Measurements from ENCODE around the gene PRRC2B. TPM values are rescaled to one million over a fixed set of nuclear protein-coding genes. Genes with fewer than 3 reads are reported as not detected.
"Not testable (repeated sequence)": the region's sequence is repeated elsewhere in the genome, so short reads cannot be mapped to it uniquely, and the experiment has no call there.

The PRRC2B gene
- total and polyA plus RNA-seq, 4 donors: 10.3 to 44.3 (median 27.0) TPM

GRCh38 chr9:131546336-131547084 lies 152.6 kb downstream of the PRRC2B start:
- Histone ChIP-seq H3K9me3 (ENCODE audit: control insufficient read depth in 4 of 4, low read length in 3 of 4) (peaks cover 0 to 6% (median 2%) of the 10 kb centered on the region in 4 donors), H3K27ac (ENCODE audit: low read depth in 1 of 2, low read length in 2 of 2) (no peak overlapping the region), H3K9ac (ENCODE audit: low read depth in 1 of 2, low read length in 2 of 2) (no peak overlapping the region), H3K27me3 (ENCODE audit: control insufficient read depth in 4 of 4, insufficient read depth in 4 of 4, low read length in 3 of 4) (peaks cover 0 to 3% (median 0%) of the 10 kb centered on the region in 4 donors), H3K36me3 (ENCODE audit: control insufficient read depth in 4 of 4, insufficient read depth in 3 of 4, low read depth in 1 of 4, low read length in 3 of 4) (no peaks in the 10 kb centered on the region), H3K4me3 (ENCODE audit: low read depth in 1 of 3, low read length in 3 of 3) (peak overlapping the region in 2 of 3 donors; percentile 55 to 60), H3K4me1 (ENCODE audit: control insufficient read depth in 4 of 4, insufficient read depth in 4 of 4, low read length in 3 of 4) (peaks cover 5 to 14% (median 7%) of the 10 kb centered on the region in 4 donors)
- no peak for TF ChIP-seq NR2F2 (IDR thresholded peaks at IDR 0.05)
- no peak for TF ChIP-seq ATF3 (IDR thresholded peaks at IDR 0.05)
- no peak for TF ChIP-seq HNF4A (conservative IDR thresholded peaks at IDR 0.05)
- TF ChIP-seq, protein P1, sequence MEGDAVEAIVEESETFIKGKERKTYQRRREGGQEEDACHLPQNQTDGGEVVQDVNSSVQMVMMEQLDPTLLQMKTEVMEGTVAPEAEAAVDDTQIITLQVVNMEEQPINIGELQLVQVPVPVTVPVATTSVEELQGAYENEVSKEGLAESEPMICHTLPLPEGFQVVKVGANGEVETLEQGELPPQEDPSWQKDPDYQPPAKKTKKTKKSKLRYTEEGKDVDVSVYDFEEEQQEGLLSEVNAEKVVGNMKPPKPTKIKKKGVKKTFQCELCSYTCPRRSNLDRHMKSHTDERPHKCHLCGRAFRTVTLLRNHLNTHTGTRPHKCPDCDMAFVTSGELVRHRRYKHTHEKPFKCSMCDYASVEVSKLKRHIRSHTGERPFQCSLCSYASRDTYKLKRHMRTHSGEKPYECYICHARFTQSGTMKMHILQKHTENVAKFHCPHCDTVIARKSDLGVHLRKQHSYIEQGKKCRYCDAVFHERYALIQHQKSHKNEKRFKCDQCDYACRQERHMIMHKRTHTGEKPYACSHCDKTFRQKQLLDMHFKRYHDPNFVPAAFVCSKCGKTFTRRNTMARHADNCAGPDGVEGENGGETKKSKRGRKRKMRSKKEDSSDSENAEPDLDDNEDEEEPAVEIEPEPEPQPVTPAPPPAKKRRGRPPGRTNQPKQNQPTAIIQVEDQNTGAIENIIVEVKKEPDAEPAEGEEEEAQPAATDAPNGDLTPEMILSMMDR (IDR thresholded peaks at IDR 0.05; ENCODE audit: low read depth, low read length, missing input control): peak; percentile 26
- peak; percentile 12 for TF ChIP-seq YY1 (IDR thresholded peaks at IDR 0.05)
- TF ChIP-seq TAF1 (conservative IDR thresholded peaks at IDR 0.05): no peak
- no peak for DNase-seq (ENCODE audit: low spot score)
- 5% methylated on average over 49 of the region's 49 CpGs for WGBS

GRCh38 chr9:131549186-131549585 lies 155.3 kb downstream of the PRRC2B start:
- not testable (repeated sequence) for H3K27ac ChIP-seq (ENCODE audit: low read depth in 1 of 2, low read length in 2 of 2); H3K27me3 ChIP-seq (ENCODE audit: control insufficient read depth in 4 of 4, insufficient read depth in 4 of 4, low read length in 3 of 4)

More at GRCh38 chr9:131549186-131549585, 155.3 kb downstream of the PRRC2B start:
- 92% methylated on average over 10 of the region's 10 CpGs for WGBS
- H3K4me3 ChIP-seq (ENCODE audit: low read depth in 1 of 3, low read length in 3 of 3); DNase-seq (ENCODE audit: low spot score); H3K36me3 ChIP-seq (ENCODE audit: control insufficient read depth in 4 of 4, insufficient read depth in 3 of 4, low read depth in 1 of 4, low read length in 3 of 4); H3K9me3 ChIP-seq (ENCODE audit: control insufficient read depth in 4 of 4, low read length in 3 of 4); H3K9ac ChIP-seq (ENCODE audit: low read depth in 1 of 2, low read length in 2 of 2): not testable (repeated sequence)
- H3K4me1 ChIP-seq (ENCODE audit: control insufficient read depth in 4 of 4, insufficient read depth in 4 of 4, low read length in 3 of 4): peaks cover 5 to 14% (median 7%) of the 10 kb centered on the region in 4 donors

Small RNA genes within 50 kb of the gene (small RNA-seq; reads per million reads assigned to genes)
- gene SNORD62A (0.13 reads per million), gene SNORD62B (0.11 reads per million)

Other genes starting within 250 kb of the PRRC2B start
- 1 to 10 TPM; 2.1 to 6.6 TPM for gene FAM78A, start 117.6 kb upstream of the PRRC2B start, total RNA-seq
- gene FAM78A, start 117.6 kb upstream of the PRRC2B start, polyA plus RNA-seq: 1 to 10 TPM in 1 of 2 donors, under 1 TPM in 1; 0.25 to 1.2 TPM
- under 1 TPM; 0.51 to 0.59 TPM for gene PLPP7, start 104.4 kb upstream of the PRRC2B start, total RNA-seq
- under 1 TPM in 1 of 2 donors, not detected in 1; 0.18 TPM for gene PLPP7, start 104.4 kb upstream of the PRRC2B start, polyA plus RNA-seq
- gene POMT1, start 108.8 kb downstream of the PRRC2B start, total RNA-seq: 10 to 100 TPM; 11.4 to 14.2 TPM
- 10 to 100 TPM; 11.2 to 11.8 TPM for gene POMT1, start 108.8 kb downstream of the PRRC2B start, polyA plus RNA-seq
- 10 to 100 TPM; 13.4 to 34.1 TPM for gene UCK1, start 137.2 kb downstream of the PRRC2B start, total RNA-seq
- 10 to 100 TPM; 19.6 to 28.3 TPM for gene UCK1, start 137.2 kb downstream of the PRRC2B start, polyA plus RNA-seq
- gene PRRT1B, start 151.4 kb downstream of the PRRC2B start, total RNA-seq: 1 to 10 TPM; 1.3 to 1.9 TPM
- gene PRRT1B, start 151.4 kb downstream of the PRRC2B start, polyA plus RNA-seq: 1 to 10 TPM in 1 of 2 donors, under 1 TPM in 1; 0.15 to 1.4 TPM

All from liver (tissue), 10 donors.